Activated T-helper 17 cell treated with anti-CD3 and anti-CD28 coated beads, Interleukin-2, amount 50 U/mL, for 72 hours (primary cell): ENCODE data around the gene CIRBP. TPM values are rescaled to one million over a fixed set of nuclear protein-coding genes. Genes with fewer than 3 reads are reported as not detected.
"Not testable (repeated sequence)": the region's sequence is repeated elsewhere in the genome, so short reads cannot be mapped to it uniquely, and the experiment has no call there.

ENCODE experiments used
- ATAC-seq: fragments of 150-1000 bp; cut with Tn5 transposase; replicated peaks from 2 replicates; pipeline ENCODE4 v1.10.0; 2021; ENCODE audit warnings: mild to moderate bottlenecking, moderate library complexity
- H3K27ac Mint-ChIP-seq: one replicate; pipeline ENCODE4 v1.8.0; 2022; ENCODE audit warnings: mixed read lengths
- H3K27me3 Mint-ChIP-seq: one replicate; pipeline ENCODE4 v1.8.0; 2022; ENCODE audit warnings: mixed read lengths
- H3K36me3 Mint-ChIP-seq: one replicate; pipeline ENCODE4 v1.8.0; 2022; ENCODE audit warnings: low read depth, mild to moderate bottlenecking, mixed read lengths
- H3K4me1 Mint-ChIP-seq: one replicate; pipeline ENCODE4 v1.8.0; 2022; ENCODE audit warnings: mixed read lengths
- H3K4me3 Mint-ChIP-seq: one replicate; pipeline ENCODE4 v1.8.0; 2022; ENCODE audit warnings: mild to moderate bottlenecking, mixed read lengths
- H3K9me3 Mint-ChIP-seq: one replicate; pipeline ENCODE4 v1.8.0; 2022; ENCODE audit warnings: mixed read lengths
- total RNA-seq, 2 donors: library from RNA; stranded (reverse); gene quantifications; one replicate each; pipeline ENCODE4 v1.2.3, GENCODE V29; 2022

Gene CIRBP
- total RNA-seq, 2 donors from 2014 or later: 150 to 172 TPM

- ATAC-seq: no peak
- Mint-ChIP-seq H3K27ac (no peak overlapping the region), H3K36me3 (no peaks in the 10 kb centered on the region), H3K4me1 (no peaks in the 10 kb centered on the region), H3K27me3 (peaks cover 10% of the 10 kb centered on the region), H3K4me3 (no peak overlapping the region), H3K9me3 (no peaks in the 10 kb centered on the region)
Observed at GRCh38 chr19:1313695-1314613, 44.8 kb downstream of the CIRBP start.

- H3K4me1 Mint-ChIP-seq: no peaks in the 10 kb centered on the region
- H3K36me3 Mint-ChIP-seq: no peaks in the 10 kb centered on the region
- H3K27ac Mint-ChIP-seq: no peak overlapping the region
- ATAC-seq: peak; percentile 60
- no peaks in the 10 kb centered on the region for H3K9me3 Mint-ChIP-seq
- no peak overlapping the region for H3K4me3 Mint-ChIP-seq
- H3K27me3 Mint-ChIP-seq: peaks cover 10% of the 10 kb centered on the region
Observed at GRCh38 chr19:1315470-1316166, 46.5 kb downstream of the CIRBP start.

- Mint-ChIP-seq H3K4me3 (no peak overlapping the region), H3K36me3 (no peaks in the 10 kb centered on the region), H3K9me3 (no peaks in the 10 kb centered on the region), H3K27me3 (peaks cover 12% of the 10 kb centered on the region), H3K4me1 (no peaks in the 10 kb centered on the region), H3K27ac (no peak overlapping the region)
- no peak for ATAC-seq
Observed at GRCh38 chr19:1316466-1316865, 47.3 kb downstream of the CIRBP start.

GRCh38 chr19:1317274-1318003, 48.3 kb downstream of the CIRBP start:
- H3K36me3 Mint-ChIP-seq: no peaks in the 10 kb centered on the region
- H3K4me3 Mint-ChIP-seq: no peak overlapping the region
- no peaks in the 10 kb centered on the region for H3K9me3 Mint-ChIP-seq
- H3K27ac Mint-ChIP-seq: no peak overlapping the region
- no peaks in the 10 kb centered on the region for H3K4me1 Mint-ChIP-seq
- no peak for ATAC-seq
- peaks cover 13% of the 10 kb centered on the region for H3K27me3 Mint-ChIP-seq

DNA sequence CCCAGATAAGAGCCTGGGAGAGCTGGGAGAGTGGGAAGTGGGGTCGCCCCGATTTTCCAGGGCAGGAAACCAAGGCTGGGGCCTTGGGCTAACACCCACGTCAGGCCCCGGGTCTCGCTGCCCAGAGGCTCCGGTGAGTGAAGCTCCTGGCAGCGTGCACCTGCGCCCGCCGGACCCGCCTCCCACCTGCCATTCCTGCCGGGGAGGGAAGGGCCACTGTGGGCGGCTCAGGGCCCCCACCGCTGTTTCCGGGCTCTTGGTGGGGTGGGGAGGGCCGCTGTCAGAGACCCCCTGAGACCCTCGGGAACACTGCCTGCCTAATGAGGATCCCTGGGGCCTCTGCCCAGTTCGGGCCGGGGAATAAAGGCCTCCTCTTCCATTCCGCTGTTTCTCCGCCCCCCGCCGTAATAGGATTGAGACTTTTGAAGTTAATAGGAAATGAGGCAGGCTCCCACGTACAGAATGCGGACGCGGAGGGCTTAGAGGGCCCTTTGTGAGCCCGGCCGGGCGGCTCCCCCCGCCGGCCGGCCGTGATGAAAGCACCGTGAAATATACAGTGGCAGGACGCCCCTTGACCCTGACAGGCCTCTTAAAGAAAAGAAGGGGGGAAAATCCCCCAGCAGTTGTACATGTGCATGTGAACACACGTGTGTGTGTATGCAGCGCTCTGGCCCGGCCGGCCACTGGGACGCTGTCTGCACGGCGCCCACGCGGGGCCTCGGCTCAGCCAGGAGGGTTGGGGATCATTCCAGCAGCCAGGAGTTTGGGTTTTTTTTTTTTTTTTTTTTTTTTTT, 49.7 kb downstream of the CIRBP start:
- ATAC-seq: no peak
- H3K4me1 Mint-ChIP-seq: no peaks in the 10 kb centered on the region
- no peaks in the 10 kb centered on the region for H3K36me3 Mint-ChIP-seq
- H3K9me3 Mint-ChIP-seq: no peaks in the 10 kb centered on the region
- peaks cover 20% of the 10 kb centered on the region for H3K27me3 Mint-ChIP-seq
- H3K4me3 Mint-ChIP-seq: no peak overlapping the region
- H3K27ac Mint-ChIP-seq: no peak overlapping the region

GRCh38 chr19:1320282-1320650, 51.1 kb downstream of the CIRBP start:
- H3K27me3 Mint-ChIP-seq: peaks cover 25% of the 10 kb centered on the region
- H3K27ac Mint-ChIP-seq, H3K4me3 Mint-ChIP-seq, H3K36me3 Mint-ChIP-seq, ATAC-seq, H3K9me3 Mint-ChIP-seq, H3K4me1 Mint-ChIP-seq: not testable (repeated sequence)

DNA sequence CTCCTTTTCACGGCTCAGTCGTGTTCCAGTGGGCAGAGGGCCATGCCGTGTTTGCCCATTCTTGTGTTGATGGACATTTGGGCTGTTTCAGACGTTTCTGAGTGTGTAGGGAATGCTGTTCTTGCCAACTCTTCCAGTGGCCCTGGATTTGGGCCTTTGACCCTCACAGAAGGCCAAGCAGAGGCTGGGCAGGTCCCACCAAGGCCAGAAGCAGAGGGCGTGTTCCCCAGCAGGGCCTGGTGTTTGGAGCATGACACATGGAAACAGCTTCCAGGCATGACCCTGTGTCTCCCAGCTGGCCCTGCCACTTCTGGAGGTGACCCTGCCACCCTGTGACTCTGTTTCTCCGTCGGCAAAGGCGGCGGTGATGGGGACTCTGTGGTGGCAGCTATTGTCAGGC, 52.4 kb downstream of the CIRBP start:
- H3K4me1 Mint-ChIP-seq: no peaks in the 10 kb centered on the region

DNA sequence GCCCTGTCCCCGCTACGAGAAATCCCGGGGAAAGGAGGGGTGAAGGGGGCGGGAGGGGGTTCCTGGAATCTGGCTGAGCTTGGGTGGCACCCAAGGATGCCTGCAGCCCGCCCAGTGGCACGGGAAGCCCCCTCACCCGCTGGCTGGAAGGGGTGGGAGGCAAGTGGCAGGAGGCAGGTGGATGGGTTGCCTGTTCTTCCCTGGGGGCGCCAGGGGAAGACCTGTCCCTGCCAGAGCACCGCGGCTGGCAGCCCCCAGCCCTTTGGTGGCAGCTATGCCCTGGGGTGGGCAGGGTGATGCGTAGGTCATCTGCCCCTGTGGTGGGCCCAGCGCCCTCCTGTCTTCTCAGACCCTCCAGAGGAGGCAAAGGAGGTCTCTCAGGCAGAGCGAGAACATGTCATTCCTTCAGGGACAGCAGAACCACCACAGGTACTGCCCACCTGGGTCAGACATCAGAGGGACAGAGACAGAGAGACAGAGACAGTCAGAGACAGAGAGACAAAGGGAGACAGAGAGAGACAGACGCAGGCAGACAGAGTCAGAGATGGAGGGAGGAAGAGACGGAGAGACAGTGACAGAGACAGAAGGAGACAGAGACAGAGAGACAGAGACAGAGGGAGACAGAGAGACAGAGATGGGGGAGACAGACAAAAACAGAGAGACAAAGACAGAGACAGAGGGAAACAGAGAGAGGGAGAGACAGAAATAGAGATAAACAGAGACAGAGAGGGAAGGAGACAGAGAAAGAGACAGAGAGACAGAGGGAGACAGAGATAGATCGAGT, 53.3 kb downstream of the CIRBP start:
- H3K9me3 Mint-ChIP-seq: no peaks in the 10 kb centered on the region
- no peaks in the 10 kb centered on the region for H3K4me1 Mint-ChIP-seq
- H3K36me3 Mint-ChIP-seq: no peaks in the 10 kb centered on the region
- peaks cover 23% of the 10 kb centered on the region for H3K27me3 Mint-ChIP-seq
- H3K4me3 Mint-ChIP-seq: no peak overlapping the region
- no peak overlapping the region for H3K27ac Mint-ChIP-seq
- no peak for ATAC-seq

More for the DNA sequence above, 52.4 kb downstream of the CIRBP start:
- Mint-ChIP-seq H3K4me3 (no peak overlapping the region), H3K9me3 (no peaks in the 10 kb centered on the region), H3K27ac (no peak overlapping the region), H3K27me3 (peaks cover 25% of the 10 kb centered on the region), H3K36me3 (no peaks in the 10 kb centered on the region)
- ATAC-seq: no peak

DNA sequence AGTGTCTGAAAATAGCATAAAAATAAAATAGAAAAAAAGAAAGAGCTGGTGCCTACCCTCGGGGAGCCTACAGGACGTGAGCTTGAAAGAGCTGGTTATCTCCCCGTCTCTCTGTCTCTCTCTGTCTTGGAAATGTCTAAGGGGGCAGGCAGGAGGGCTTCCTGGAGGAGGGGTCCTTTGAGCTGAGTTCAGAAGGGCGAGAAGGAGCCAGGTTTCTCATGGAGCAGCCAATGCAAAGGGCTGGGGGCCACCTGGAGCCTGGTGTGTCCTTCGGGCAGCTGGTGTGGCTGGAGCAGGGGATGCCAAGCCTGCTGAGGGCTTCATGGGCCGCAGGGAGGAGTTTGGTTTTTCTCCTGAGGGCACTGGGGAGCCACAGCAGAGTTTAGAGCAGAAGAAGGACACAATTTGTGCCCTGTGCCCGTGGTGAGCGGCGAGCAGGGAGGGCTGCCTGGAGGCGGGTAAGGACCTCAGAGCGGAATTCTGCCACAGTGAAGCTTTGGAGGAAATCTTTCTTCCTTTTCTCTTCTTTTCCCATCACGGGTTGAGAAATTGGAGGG, 55.2 kb downstream of the CIRBP start:
- H3K4me1 Mint-ChIP-seq: no peaks in the 10 kb centered on the region
- peaks cover 15% of the 10 kb centered on the region for H3K27me3 Mint-ChIP-seq
- no peaks in the 10 kb centered on the region for H3K36me3 Mint-ChIP-seq
- H3K9me3 Mint-ChIP-seq: no peaks in the 10 kb centered on the region
- no peak for ATAC-seq
- no peak overlapping the region for H3K4me3 Mint-ChIP-seq
- H3K27ac Mint-ChIP-seq: no peak overlapping the region

Other genes starting within 250 kb of the CIRBP start
- gene TMEM259, start 248.2 kb upstream of the CIRBP start, total RNA-seq: 100 to 1,000 TPM; 101 to 120 TPM
- not detected for gene RNU6-2, start 247.8 kb upstream of the CIRBP start, total RNA-seq
- 100 to 1,000 TPM; 152 to 246 TPM for gene CNN2, start 242.7 kb upstream of the CIRBP start, total RNA-seq
- 10 to 100 TPM; 21.8 to 31.2 TPM for gene ABCA7, start 229.2 kb upstream of the CIRBP start, total RNA-seq
- gene ARHGAP45, start 202.2 kb upstream of the CIRBP start, total RNA-seq: 100 to 1,000 TPM; 211 to 310 TPM
- gene POLR2E, start 174.0 kb upstream of the CIRBP start, total RNA-seq: 100 to 1,000 TPM; 155 to 248 TPM
- gene GPX4, start 165.3 kb upstream of the CIRBP start, total RNA-seq: 100 to 1,000 TPM; 110 to 170 TPM
- gene SBNO2, start 95.1 kb upstream of the CIRBP start, total RNA-seq: 100 to 1,000 TPM; 119 to 139 TPM
- 10 to 100 TPM; 77.0 to 86.6 TPM for gene STK11, start 63.6 kb upstream of the CIRBP start, total RNA-seq
- gene CBARP, start 31.3 kb upstream of the CIRBP start, total RNA-seq: 1 to 10 TPM in 1 of 2 donors, under 1 TPM in 1; 0.77 to 1.4 TPM
- gene ATP5F1D, start 27.6 kb upstream of the CIRBP start, total RNA-seq: 100 to 1,000 TPM; 148 to 210 TPM
- gene MIDN, start 20.7 kb upstream of the CIRBP start, total RNA-seq: 10 to 100 TPM; 51.4 to 56.8 TPM
- gene FAM174C, start 6.2 kb downstream of the CIRBP start, total RNA-seq: 10 to 100 TPM; 52.9 to 85.9 TPM
- not detected for gene EFNA2, start 16.5 kb downstream of the CIRBP start, total RNA-seq
- gene NDUFS7, start 114.6 kb downstream of the CIRBP start, total RNA-seq: 10 to 100 TPM; 51.5 to 87.9 TPM
- 10 to 100 TPM in 1 of 2 donors, 1 to 10 TPM in 1; 4.9 to 11.2 TPM for gene GAMT, start 132.2 kb downstream of the CIRBP start, total RNA-seq
- 100 to 1,000 TPM; 161 to 271 TPM for gene DAZAP1, start 138.3 kb downstream of the CIRBP start, total RNA-seq
- 1,000 to 10,000 TPM; 1,611 to 1,688 TPM for gene RPS15, start 169.1 kb downstream of the CIRBP start, total RNA-seq
- under 1 TPM; 0.04 to 0.21 TPM for gene APC2, start 180.8 kb downstream of the CIRBP start, total RNA-seq
- gene C19orf25, start 209.9 kb downstream of the CIRBP start, total RNA-seq: 10 to 100 TPM; 36.5 to 37.2 TPM
- gene PCSK4, start 221.0 kb downstream of the CIRBP start, total RNA-seq: 1 to 10 TPM; 2.4 to 7.8 TPM
- gene REEP6, start 221.8 kb downstream of the CIRBP start, total RNA-seq: 1 to 10 TPM; 1.7 to 2.2 TPM
- gene ADAMTSL5, start 243.7 kb downstream of the CIRBP start, total RNA-seq: 1 to 10 TPM; 3.0 to 3.9 TPM